Neural crest cell (in vitro differentiated cells): ENCODE data around the gene KIF26B. TPM values are rescaled to one million over a fixed set of nuclear protein-coding genes. Genes with fewer than 3 reads are reported as not detected.
A peak's percentile ranks its signal among the peaks of the same experiment; 100 is the strongest.

Source experiments
- DNase-seq: peaks from one replicate; pipeline ENCODE4 v3.0.0; 2021; ENCODE audit warnings: low read depth, mixed read lengths, low spot score
- H3K27ac Mint-ChIP-seq: one replicate; pipeline ENCODE4 v1.8.0; 2021; ENCODE audit warnings: mild to moderate bottlenecking, mixed read lengths; ENCODE audit not compliant: unreplicated experiment
- H3K27me3 Mint-ChIP-seq: 2 replicates; pipeline ENCODE4 v1.8.0; 2021; ENCODE audit warnings: low read depth, mild to moderate bottlenecking, mixed read lengths
- H3K36me3 Mint-ChIP-seq: 2 replicates; pipeline ENCODE4 v1.8.0; 2021; ENCODE audit warnings: low read depth, mild to moderate bottlenecking, mixed read lengths
- H3K4me1 Mint-ChIP-seq: 2 replicates; pipeline ENCODE4 v1.8.0; 2021; ENCODE audit warnings: mixed read lengths
- H3K4me3 Mint-ChIP-seq: one replicate; pipeline ENCODE4 v1.8.0; 2021; ENCODE audit warnings: mild to moderate bottlenecking, mixed read lengths
- H3K9me3 Mint-ChIP-seq: 2 replicates; pipeline ENCODE4 v1.8.0; 2021; ENCODE audit warnings: mixed read lengths
- CTCF ChIP-seq: fragments of 200-600 bp; sonication (generic); conservative IDR thresholded peaks from 2 replicates; pipeline ENCODE4 v1.5.0; 2021; ENCODE audit warnings: antibody characterized with exemption, mild to moderate bottlenecking
- total RNA-seq: library from RNA; stranded (reverse); gene quantifications from 2 replicates; pipeline ENCODE4 v1.2.1, GENCODE V29; 2021

KIF26B gene
- total RNA-seq, 1 donor from 2014 or later: 6.2 TPM

GRCh38 chr1:245118066-245118465 is 36.7 kb upstream of the KIF26B start:
- Mint-ChIP-seq H3K4me3 (no peak overlapping the region), H3K36me3 (peaks cover 3% of the 10 kb centered on the region), H3K27ac (no peak overlapping the region), H3K27me3 (no peaks in the 10 kb centered on the region), H3K9me3 (no peaks in the 10 kb centered on the region), H3K4me1 (peaks cover 3% of the 10 kb centered on the region)
- no peak for DNase-seq
- TF ChIP-seq CTCF: no peak

GRCh38 chr1:245118806-245119205 is 36.0 kb upstream of the KIF26B start:
- peaks cover 3% of the 10 kb centered on the region for H3K36me3 Mint-ChIP-seq

GRCh38 chr1:245121523-245121922 is 33.3 kb upstream of the KIF26B start:
- Mint-ChIP-seq H3K9me3 (peaks cover under 1% of the 10 kb centered on the region), H3K36me3 (peaks cover 11% of the 10 kb centered on the region), H3K4me1 (peaks cover under 1% of the 10 kb centered on the region), H3K27me3 (no peaks in the 10 kb centered on the region), H3K27ac (no peak overlapping the region), H3K4me3 (no peak overlapping the region)
- no peak for DNase-seq
- no peak for TF ChIP-seq CTCF

More at GRCh38 chr1:245118806-245119205, 36.0 kb upstream of the KIF26B start:
- Mint-ChIP-seq H3K27me3 (no peaks in the 10 kb centered on the region), H3K9me3 (no peaks in the 10 kb centered on the region), H3K27ac (peak overlapping the region; percentile 82), H3K4me3 (no peak overlapping the region), H3K4me1 (no peaks in the 10 kb centered on the region)
- DNase-seq: no peak
- TF ChIP-seq CTCF: no peak

- no peak overlapping the region for H3K27ac Mint-ChIP-seq
- no peaks in the 10 kb centered on the region for H3K27me3 Mint-ChIP-seq
- peaks cover 4% of the 10 kb centered on the region for H3K4me1 Mint-ChIP-seq
- peaks cover 2% of the 10 kb centered on the region for H3K9me3 Mint-ChIP-seq
- peaks cover 14% of the 10 kb centered on the region for H3K36me3 Mint-ChIP-seq
- DNase-seq: no peak
- no peak for TF ChIP-seq CTCF
- no peak overlapping the region for H3K4me3 Mint-ChIP-seq
These were observed 30.5 kb upstream of the KIF26B start for GRCh38 chr1:245124241-245124640.

DNA sequence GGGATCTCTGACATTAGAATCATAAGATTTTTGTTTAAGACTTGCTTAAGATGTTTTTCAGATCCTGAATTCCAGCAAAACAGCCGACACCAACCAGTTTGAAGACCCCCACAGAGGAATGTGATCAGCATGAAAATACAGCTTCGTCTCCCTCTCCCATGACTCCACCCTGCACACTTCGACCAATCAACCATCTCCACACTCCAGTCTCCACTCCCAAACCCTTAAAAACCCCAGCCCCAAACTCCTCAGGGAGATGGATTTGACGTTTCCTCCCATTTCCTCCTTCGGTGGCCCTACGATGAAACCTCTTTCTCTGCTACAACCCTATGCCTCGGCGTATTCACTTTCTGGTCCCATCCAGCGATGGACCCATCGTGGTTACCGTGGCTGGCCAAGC is 30.1 kb upstream of the KIF26B start:
- Mint-ChIP-seq H3K9me3 (peaks cover 2% of the 10 kb centered on the region), H3K27ac (no peak overlapping the region), H3K4me3 (no peak overlapping the region), H3K4me1 (peaks cover 4% of the 10 kb centered on the region), H3K36me3 (peaks cover 14% of the 10 kb centered on the region), H3K27me3 (no peaks in the 10 kb centered on the region)
- no peak for TF ChIP-seq CTCF
- DNase-seq: no peak

- TF ChIP-seq CTCF: no peak
- H3K36me3 Mint-ChIP-seq: peaks cover 14% of the 10 kb centered on the region
- no peak overlapping the region for H3K4me3 Mint-ChIP-seq
- H3K9me3 Mint-ChIP-seq: peaks cover 2% of the 10 kb centered on the region
- H3K27me3 Mint-ChIP-seq: no peaks in the 10 kb centered on the region
- peaks cover 9% of the 10 kb centered on the region for H3K4me1 Mint-ChIP-seq
- no peak overlapping the region for H3K27ac Mint-ChIP-seq
- no peak for DNase-seq
These were observed 28.3 kb upstream of the KIF26B start for GRCh38 chr1:245126530-245126929.
